ENCODE data around the gene HNRNPR.

Gene HNRNPR

DNA sequence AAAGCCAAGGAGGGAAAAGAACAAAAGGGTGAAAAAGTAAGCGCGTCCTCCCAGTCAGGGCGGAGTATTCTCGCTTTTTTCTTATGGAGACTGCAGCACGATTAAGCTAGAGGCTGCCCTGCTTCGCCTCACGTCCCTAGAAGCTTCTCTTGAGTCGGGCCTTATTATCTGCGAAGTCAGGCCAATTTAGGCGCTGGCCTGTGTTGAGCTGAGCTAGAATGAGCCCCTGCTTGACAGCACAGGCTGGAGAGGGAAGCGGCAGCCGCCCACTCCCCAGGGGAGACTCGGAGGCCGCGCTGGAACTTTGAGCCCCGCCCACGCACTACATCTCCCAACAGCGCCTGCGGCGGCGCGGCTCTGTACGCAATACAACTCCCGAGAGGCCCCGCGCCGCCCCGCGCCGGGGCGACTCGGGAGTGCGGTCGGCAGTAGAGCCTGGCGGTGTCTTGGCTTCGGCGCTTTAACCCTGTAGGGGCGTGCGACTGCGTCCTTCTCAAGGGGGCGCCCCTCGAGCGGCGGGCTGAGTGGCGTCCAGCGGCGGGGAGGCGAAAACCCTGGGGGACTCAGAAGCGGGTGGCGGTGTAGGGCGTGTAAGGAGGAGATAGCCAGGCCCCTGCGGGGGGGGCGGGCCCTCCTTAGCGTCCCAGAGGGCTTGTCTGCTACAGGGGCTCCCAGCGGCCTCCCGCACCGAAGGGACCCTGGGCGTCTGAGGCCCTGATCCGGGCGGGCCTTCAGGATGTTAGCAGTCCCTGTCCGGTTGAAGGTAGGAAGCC, 24.7 kb upstream of the HNRNPR start (continued):
- TF ChIP-seq, protein P1, sequence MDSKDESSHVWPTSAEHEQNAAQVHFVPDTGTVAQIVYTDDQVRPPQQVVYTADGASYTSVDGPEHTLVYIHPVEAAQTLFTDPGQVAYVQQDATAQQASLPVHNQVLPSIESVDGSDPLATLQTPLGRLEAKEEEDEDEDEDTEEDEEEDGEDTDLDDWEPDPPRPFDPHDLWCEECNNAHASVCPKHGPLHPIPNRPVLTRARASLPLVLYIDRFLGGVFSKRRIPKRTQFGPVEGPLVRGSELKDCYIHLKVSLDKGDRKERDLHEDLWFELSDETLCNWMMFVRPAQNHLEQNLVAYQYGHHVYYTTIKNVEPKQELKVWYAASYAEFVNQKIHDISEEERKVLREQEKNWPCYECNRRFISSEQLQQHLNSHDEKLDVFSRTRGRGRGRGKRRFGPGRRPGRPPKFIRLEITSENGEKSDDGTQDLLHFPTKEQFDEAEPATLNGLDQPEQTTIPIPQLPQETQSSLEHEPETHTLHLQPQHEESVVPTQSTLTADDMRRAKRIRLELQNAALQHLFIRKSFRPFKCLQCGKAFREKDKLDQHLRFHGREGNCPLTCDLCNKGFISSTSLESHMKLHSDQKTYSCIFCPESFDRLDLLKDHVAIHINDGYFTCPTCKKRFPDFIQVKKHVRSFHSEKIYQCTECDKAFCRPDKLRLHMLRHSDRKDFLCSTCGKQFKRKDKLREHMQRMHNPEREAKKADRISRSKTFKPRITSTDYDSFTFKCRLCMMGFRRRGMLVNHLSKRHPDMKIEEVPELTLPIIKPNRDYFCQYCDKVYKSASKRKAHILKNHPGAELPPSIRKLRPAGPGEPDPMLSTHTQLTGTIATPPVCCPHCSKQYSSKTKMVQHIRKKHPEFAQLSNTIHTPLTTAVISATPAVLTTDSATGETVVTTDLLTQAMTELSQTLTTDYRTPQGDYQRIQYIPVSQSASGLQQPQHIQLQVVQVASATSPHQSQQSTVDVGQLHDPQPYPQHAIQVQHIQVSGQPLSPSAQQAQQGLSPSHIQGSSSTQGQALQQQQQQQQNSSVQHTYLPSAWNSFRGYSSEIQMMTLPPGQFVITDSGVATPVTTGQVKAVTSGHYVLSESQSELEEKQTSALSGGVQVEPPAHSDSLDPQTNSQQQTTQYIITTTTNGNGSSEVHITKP (tag by site-specific recombination; IDR thresholded peaks at IDR 0.05) = peak; percentile 74; the same call in 1 of the 2 replicates
- TF ChIP-seq ZNF292 (tag by site-specific recombination; IDR thresholded peaks at IDR 0.05; ENCODE audit: borderline replicate concordance, low read depth) = no peak
- TF ChIP-seq ZNF660 (tag by site-specific recombination; IDR thresholded peaks at IDR 0.05) = 0 out of 2 replicates have a peak, but pooled peaks have one; percentile 68
- no peak for TF ChIP-seq ZNF549 (tag by site-specific recombination; IDR thresholded peaks at IDR 0.05)
- TF ChIP-seq, protein P2, sequence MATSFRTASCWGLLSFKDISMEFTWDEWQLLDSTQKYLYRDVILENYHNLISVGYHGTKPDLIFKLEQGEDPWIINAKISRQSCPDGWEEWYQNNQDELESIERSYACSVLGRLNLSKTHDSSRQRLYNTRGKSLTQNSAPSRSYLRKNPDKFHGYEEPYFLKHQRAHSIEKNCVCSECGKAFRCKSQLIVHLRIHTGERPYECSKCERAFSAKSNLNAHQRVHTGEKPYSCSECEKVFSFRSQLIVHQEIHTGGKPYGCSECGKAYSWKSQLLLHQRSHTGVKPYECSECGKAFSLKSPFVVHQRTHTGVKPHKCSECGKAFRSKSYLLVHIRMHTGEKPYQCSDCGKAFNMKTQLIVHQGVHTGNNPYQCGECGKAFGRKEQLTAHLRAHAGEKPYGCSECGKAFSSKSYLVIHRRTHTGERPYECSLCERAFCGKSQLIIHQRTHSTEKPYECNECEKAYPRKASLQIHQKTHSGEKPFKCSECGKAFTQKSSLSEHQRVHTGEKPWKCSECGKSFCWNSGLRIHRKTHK (tag by site-specific recombination; IDR thresholded peaks at IDR 0.05) = no peak
- TF ChIP-seq ZNF10 (tag by site-specific recombination; IDR thresholded peaks at IDR 0.05) = 0 out of 2 replicates have a peak, but pooled peaks have one; percentile 7
- no peak for TF ChIP-seq ZNF223 (tag by site-specific recombination; IDR thresholded peaks at IDR 0.05)
- no peak for TF ChIP-seq ZNF266 (tag by site-specific recombination; IDR thresholded peaks at IDR 0.05; ENCODE audit: low read depth)
- peak; percentile 39 for TF ChIP-seq ZNF366 (tag by site-specific recombination; conservative IDR thresholded peaks at IDR 0.05)
- TF ChIP-seq ZNF768 (tag by site-specific recombination; IDR thresholded peaks at IDR 0.05) = no peak
- TF ChIP-seq ZNF530 (tag by site-specific recombination; IDR thresholded peaks at IDR 0.05; ENCODE audit: low read depth) = no peak
- TF ChIP-seq ZNF792 (tag by site-specific recombination; IDR thresholded peaks at IDR 0.05) = no peak
- TF ChIP-seq SETDB1 (IDR thresholded peaks at IDR 0.05; ENCODE audit: insufficient read length, low read length) = no peak
- no peak for TF ChIP-seq ZNF510 (tag by site-specific recombination; IDR thresholded peaks at IDR 0.05; ENCODE audit: insufficient replicate concordance)
- TF ChIP-seq, protein P3, sequence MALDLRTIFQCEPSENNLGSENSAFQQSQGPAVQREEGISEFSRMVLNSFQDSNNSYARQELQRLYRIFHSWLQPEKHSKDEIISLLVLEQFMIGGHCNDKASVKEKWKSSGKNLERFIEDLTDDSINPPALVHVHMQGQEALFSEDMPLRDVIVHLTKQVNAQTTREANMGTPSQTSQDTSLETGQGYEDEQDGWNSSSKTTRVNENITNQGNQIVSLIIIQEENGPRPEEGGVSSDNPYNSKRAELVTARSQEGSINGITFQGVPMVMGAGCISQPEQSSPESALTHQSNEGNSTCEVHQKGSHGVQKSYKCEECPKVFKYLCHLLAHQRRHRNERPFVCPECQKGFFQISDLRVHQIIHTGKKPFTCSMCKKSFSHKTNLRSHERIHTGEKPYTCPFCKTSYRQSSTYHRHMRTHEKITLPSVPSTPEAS (tag by site-specific recombination; IDR thresholded peaks at IDR 0.05) = no peak
- peak; percentile 64; the same call in 1 of the 2 replicates for TF ChIP-seq ZNF600 (tag by site-specific recombination; IDR thresholded peaks at IDR 0.05)
- peak; percentile 76; the same call in 1 of the 2 replicates for TF ChIP-seq ZBTB48 (tag by site-specific recombination; IDR thresholded peaks at IDR 0.05)
- TF ChIP-seq, protein P4, sequence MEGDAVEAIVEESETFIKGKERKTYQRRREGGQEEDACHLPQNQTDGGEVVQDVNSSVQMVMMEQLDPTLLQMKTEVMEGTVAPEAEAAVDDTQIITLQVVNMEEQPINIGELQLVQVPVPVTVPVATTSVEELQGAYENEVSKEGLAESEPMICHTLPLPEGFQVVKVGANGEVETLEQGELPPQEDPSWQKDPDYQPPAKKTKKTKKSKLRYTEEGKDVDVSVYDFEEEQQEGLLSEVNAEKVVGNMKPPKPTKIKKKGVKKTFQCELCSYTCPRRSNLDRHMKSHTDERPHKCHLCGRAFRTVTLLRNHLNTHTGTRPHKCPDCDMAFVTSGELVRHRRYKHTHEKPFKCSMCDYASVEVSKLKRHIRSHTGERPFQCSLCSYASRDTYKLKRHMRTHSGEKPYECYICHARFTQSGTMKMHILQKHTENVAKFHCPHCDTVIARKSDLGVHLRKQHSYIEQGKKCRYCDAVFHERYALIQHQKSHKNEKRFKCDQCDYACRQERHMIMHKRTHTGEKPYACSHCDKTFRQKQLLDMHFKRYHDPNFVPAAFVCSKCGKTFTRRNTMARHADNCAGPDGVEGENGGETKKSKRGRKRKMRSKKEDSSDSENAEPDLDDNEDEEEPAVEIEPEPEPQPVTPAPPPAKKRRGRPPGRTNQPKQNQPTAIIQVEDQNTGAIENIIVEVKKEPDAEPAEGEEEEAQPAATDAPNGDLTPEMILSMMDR (tag by site-specific recombination; IDR thresholded peaks at IDR 0.05) = peak; percentile 98
- TF ChIP-seq ZNF274 (IDR thresholded peaks at IDR 0.05; ENCODE audit: low read length) = no peak
- no peak for TF ChIP-seq ZNF274 (tag by site-specific recombination; IDR thresholded peaks at IDR 0.05; ENCODE audit: borderline replicate concordance)
- TF ChIP-seq ZNF785 (tag by site-specific recombination; IDR thresholded peaks at IDR 0.05) = 0 out of 2 replicates have a peak, but pooled peaks have one; percentile 13
- peak; percentile 61 for TF ChIP-seq ZNF629 (tag by site-specific recombination; IDR thresholded peaks at IDR 0.05)
- TF ChIP-seq ZIC2 (tag by site-specific recombination; IDR thresholded peaks at IDR 0.05) = peak; percentile 96
- TF ChIP-seq, protein P5, sequence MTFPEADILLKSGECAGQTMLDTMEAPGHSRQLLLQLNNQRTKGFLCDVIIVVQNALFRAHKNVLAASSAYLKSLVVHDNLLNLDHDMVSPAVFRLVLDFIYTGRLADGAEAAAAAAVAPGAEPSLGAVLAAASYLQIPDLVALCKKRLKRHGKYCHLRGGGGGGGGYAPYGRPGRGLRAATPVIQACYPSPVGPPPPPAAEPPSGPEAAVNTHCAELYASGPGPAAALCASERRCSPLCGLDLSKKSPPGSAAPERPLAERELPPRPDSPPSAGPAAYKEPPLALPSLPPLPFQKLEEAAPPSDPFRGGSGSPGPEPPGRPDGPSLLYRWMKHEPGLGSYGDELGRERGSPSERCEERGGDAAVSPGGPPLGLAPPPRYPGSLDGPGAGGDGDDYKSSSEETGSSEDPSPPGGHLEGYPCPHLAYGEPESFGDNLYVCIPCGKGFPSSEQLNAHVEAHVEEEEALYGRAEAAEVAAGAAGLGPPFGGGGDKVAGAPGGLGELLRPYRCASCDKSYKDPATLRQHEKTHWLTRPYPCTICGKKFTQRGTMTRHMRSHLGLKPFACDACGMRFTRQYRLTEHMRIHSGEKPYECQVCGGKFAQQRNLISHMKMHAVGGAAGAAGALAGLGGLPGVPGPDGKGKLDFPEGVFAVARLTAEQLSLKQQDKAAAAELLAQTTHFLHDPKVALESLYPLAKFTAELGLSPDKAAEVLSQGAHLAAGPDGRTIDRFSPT (tag by site-specific recombination; IDR thresholded peaks at IDR 0.05) = no peak
- TF ChIP-seq KLF1 (tag by site-specific recombination; IDR thresholded peaks at IDR 0.05) = peak; percentile 60
- TF ChIP-seq ZNF184 (tag by site-specific recombination; IDR thresholded peaks at IDR 0.05) = no peak
- peak; percentile 75 for TF ChIP-seq SP2 (tag by site-specific recombination; IDR thresholded peaks at IDR 0.05)
- peak; percentile 92 for TF ChIP-seq ZEB2 (tag by site-specific recombination; IDR thresholded peaks at IDR 0.05)
- TF ChIP-seq, protein P6, sequence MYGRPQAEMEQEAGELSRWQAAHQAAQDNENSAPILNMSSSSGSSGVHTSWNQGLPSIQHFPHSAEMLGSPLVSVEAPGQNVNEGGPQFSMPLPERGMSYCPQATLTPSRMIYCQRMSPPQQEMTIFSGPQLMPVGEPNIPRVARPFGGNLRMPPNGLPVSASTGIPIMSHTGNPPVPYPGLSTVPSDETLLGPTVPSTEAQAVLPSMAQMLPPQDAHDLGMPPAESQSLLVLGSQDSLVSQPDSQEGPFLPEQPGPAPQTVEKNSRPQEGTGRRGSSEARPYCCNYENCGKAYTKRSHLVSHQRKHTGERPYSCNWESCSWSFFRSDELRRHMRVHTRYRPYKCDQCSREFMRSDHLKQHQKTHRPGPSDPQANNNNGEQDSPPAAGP (tag by site-specific recombination; IDR thresholded peaks at IDR 0.05) = peak; percentile 61; the same call in 1 of the 2 replicates
